Glomerular visceral epithelial cell (primary cell): ENCODE data around the gene SPEF1.

ENCODE experiments used
- DNase-seq: peaks from one replicate; pipeline ENCODE4 v3.0.0-alpha.2; 2016; ENCODE audit errors: extremely low spot score

Gene SPEF1

GRCh38 chr20:3730803-3731672 lies 50.2 kb downstream of the SPEF1 start:
- no peak for DNase-seq

- peak; percentile 30 for DNase-seq
Measured at GRCh38 chr20:3729811-3730540, 51.3 kb downstream of the SPEF1 start.

GRCh38 chr20:3729378-3729777 lies 51.9 kb downstream of the SPEF1 start:
- DNase-seq: no peak

GRCh38 chr20:3728876-3729275 lies 52.4 kb downstream of the SPEF1 start:
- no peak for DNase-seq

GRCh38 chr20:3728354-3728753 lies 52.9 kb downstream of the SPEF1 start:
- DNase-seq: no peak
